Hepatic stellate cell (primary cell): ENCODE results near the gene PRKCE.

Experiments
- DNase-seq: peaks from one replicate; pipeline ENCODE4 v3.0.0; 2011; ENCODE audit warnings: low spot score

The PRKCE gene

DNA sequence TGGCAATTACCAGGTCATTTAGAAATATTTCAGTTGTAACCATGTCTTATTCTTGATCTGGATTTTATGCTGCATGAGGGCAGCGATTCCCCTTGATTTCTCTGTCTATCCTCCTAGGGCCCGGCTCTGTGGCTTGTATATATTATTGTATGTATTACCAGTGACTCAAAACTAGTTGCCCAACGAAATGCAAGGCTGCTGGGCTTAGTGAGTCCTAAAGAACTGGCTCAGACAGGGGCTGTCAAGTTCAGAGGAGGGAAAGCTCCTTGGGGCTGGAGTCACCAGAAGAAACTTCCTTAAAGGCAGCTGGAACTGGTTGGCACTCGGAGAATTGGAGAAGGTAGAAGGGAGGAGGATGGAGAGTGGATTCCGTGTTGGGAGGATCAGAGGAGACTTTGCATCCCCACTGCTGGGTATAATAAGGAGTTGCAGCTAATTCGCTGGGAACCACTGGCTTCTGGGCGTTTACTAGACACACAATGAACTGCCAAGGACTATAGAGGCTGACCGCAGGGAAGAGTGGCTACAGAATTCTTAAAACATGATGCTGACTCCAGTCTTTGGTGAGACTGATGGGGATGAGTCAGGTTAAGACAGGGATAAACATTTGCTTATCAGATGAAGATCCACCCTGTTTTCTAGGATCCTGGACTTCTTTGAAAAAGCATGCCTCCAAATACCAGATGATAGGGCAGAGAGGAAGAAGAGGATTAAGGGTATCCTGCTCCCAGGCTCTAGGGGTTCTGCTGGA is 104.3 kb downstream of the PRKCE start:
- DNase-seq, result peak; percentile 23

DNA sequence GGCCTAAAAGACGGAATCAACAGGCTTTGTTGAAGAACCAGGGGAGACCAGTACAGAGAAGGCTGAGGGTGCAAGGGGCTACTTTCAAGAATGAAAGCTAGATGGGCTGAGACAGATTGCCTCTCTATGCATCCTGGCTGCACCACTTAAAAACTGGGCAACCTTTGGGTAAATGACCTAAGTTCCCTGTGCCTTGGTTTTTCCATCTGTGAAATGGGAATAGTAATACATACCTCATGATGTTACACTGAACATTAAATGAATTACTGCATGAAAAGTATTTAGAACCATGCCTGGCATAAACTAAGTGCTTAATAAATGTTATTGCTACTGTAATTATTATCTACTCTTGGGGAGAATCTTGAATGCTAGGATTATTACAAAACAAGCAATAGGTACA is 106.5 kb downstream of the PRKCE start:
- DNase-seq, result no peak

DNA sequence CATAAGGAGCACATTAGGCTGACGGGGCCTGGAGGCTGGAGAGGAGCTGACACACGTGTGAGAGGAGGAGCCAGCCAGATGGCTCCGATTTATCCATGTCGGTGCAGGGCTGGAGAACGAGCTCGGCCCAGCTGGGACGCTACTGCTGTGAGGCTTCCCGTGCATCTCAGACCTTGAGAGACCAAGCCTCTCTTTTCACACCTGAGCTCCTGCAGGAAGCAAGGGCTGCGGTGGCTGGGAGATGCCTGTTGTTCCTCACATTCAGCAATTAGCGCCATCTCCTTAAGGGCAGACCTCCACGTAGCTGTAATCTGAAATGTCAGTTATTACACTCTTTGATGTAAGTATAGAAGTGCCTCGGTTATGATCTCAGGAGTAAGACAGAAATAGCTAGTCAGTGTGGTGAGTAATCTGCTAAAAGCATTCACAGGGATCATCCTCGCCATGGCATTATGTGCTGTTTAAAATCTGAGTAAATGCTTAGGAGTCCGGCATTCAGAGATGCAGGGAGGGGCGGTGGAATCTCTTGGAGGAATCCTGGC is 107.9 kb downstream of the PRKCE start:
- DNase-seq, result peak; percentile 47

DNA sequence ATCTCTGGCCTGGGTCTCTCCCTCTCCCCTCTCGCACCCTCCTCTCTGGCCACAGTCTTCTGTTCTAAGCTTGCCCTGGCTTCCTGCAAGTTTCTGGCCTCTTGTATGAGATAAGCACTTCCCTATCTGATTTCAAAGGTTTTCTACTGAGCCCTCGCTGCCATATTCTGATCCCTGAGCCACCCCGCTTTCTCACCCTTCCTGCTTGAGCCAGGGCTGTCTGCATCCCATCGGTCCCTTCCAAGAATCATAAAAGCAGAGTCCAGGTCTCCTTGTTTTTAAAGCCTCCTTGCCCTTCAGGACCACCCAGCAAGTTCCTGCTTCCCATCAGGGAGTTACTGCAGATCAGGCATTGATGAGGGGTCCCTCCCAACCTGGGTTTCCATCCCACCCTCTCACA is 110.2 kb downstream of the PRKCE start:
- no peak for DNase-seq

DNA sequence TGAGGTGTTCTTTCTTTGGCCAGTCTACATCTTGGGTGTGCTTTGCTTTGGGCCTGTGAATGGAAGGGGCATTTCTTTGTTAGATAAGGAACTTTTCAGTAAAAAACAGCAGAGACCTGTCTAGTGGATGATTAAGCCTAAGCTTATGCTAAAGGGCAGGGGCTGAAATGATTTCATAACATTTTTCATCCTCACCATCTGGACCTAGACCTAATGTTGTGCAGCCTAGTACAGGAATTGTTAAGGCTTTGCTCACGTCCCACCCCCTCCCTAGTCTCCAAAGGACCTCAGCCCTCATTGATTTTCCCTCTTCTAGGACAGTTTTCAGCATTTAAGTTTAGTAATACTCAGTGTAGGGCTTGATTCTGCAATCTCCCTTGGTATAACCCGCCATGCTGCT is 111.8 kb downstream of the PRKCE start:
- DNase-seq, result no peak

DNA sequence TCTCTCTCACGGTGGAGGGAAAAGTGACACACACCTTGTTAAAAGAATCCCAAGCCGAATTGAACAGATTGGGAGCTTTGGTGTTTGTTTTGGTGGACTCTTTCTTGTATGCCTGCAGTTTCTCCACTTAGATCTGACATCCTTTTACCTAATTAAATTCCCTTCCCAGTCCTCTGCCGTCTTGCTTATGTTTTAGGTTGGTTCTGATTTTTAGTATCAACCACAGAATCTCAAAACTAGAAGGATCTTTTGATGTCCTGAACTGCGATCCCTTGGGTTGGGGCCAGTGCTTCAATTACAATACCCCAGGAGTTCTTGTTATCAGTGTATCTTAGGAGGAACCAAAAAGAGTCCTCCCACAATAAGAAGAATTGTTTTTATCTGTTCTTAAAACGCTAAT is 112.3 kb downstream of the PRKCE start:
- DNase-seq, result no peak

DNA sequence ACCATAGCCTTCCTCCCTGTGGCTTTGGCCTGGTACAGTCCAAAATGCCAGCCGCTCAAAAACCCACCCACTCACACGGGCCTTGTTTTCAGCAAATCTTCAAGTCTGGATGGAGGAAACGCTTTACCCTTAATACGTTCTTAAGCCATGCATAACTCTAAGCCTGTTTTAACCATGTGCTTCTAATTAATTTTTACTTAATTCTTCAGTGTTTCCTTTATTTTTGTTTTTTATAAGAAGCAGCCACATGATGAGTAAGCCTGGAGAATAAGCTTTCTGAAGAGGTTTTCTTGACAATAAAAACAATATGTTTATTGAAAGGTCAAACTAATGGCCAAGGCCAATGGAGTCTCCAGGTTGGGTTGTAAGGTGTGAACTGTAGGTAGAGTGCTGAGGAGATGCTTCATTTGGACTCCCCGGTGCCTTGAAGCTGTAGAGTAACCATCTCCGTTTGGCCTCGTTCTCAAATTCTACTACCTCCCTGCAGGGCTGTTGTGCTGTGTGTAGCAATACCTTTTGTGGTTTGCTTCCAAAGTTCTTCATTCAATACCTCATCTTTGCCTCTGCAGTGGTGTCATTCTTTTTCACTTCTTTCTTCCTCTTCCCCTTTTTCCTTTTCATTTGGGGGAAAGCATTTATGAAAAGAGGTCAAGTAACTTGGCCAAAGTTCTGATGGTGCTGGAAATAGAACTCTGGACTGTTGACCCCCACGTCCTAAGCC is 113.7 kb downstream of the PRKCE start:
- no peak for DNase-seq

DNA sequence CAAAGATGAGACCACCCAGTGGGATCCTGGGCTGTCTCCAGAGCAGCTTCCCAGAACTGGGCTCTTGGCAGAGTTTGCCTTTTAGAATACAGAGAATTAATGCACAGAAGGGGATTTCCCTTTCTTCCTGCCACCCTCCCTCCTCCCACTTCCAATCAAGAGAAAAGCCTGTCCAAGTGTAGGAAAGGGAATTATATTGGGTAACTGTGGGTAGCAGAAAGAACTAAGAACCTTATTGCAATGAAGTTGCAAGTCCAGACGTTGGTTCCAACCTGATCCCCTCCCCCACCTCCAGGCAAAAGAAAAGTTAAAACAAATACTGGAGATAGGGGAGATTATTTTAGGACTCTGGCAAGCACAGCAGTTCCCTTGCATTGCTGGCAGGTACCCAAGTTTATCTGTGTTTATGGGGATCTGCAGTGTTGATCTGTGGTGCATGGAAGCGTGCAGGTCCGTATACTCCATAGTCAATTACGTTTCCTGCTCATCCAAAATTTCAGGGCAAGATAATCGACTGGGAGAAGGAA is 114.3 kb downstream of the PRKCE start:
- no peak for DNase-seq

DNA sequence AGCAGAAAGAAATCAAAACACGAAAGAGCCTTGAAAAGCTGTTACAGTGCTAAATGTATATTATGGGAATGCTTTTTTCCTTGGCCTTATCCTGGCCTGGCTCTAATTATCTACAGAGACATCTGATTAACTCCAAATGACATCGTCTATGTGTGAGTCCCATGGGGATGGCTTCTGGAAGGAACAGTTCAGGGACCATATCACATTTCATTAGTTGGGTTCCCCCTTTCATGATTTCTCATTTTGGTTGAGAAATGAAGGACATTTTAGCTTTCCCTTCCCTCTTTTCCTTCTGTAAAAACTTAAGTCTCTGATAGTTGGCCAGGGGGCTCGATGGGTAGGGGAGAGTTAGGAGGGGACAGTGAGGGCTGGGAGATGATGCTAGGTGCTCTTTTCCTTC is 116.7 kb downstream of the PRKCE start:
- DNase-seq, result no peak

DNA sequence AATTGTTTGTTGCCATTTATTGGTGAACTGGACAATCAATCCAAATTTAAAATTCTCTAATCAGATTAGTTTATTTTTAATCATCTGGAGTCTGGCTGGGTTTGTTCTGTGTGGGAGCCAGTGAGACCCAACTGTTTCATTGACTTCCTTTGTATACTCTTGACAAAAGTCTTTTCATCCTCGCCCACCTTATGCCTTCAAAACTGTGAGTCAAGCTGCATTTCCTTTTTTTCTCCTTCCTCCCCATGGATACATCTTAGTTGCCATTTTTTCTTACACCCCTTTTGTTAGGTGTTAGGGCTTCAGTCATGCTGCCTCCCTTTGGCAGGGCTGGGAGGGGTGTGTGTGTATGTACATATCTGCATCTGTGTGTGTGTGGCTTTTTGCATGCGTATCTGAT is 117.6 kb downstream of the PRKCE start:
- no peak for DNase-seq

DNA sequence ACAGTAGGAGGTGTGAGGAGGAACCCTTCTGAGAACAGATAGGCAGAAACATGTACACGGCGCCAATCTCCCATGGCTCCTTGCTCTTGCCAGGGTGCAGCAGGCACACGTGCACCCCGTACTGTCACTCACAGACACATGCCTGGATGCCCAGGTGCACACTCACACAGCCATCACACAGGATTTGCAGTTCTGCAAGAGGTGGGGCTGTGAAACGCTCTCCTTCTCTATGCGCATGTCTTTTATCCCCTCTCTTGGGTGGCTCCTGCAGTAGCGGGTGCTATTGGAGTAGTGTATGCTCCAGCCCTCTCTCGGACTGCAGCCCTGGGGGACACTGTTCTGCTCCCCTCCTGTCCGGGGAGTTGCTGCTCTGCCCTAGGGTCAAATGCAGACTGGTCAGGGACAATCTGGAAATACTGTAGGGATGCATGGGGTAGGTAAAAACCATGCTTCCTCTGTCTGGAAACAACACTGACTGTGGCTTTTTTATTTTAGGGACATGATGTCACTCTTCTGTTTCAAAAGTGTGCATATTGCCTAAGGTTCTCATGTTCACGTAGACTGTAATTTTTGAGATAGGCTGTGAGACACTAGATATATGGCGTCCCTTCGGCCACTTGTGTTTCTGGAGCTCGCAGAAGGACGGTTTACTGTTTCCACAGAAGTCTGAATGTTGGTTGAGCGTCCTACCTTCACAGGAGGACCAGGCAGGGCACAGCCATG is 118.5 kb downstream of the PRKCE start:
- no peak for DNase-seq

DNA sequence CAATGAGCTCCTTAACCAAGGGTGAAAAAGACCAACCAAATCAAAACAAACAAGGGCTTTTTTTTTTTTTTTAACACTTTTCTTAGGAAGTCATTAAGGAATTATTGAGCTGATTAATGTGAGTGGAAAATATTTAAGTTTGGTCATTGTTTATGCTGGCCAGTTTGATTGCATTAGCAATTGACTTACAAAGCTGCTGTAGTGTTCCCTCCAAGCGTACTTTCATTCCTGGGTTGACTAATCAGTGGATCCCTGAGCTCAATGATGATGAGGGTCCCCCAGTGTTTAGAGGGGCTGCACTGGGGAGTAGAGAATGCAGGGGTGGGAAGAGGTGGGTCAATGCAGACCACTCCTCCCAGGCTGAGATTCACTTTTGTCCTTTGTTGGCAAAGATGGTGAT is 119.3 kb downstream of the PRKCE start:
- DNase-seq, result no peak

DNA sequence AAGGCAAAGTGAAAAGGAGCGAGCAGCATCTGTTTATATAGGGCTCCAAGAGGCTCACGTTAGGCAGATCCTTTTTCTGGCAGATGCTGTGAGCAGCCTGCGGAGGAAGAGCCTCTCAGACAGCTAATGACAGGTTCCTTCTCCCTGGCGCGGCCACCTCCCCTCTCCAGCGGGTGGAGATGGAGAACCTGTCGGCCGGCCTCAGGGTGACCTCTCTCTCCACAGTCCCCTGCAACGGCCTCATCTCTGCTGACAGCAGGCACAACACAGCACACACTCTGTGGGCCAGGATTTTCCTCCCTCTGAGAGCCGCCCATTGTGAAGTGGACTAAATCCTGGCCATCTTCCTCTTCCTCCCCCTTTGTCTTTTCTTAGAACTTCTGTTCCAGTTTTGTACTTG is 119.8 kb downstream of the PRKCE start:
- DNase-seq, result no peak

DNA sequence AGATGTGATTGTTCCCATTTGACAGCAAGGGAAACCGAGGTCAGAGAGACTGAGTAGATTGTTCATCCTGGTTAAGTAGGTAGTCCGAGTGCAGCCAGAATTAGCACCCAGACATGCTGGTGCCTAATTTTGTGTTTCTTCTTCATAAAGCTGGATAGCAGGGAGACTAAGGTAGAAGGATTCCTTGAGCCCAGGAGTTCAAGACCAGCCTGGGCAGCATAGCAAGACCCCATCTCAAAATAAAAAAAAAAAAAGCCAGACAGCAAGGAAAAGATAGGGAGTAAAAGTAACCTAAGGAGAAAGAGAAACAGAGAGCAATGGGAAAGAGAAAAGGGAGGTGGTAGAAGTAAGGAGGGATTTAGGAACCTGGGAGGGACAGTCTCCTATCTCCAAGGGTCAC is 120.6 kb downstream of the PRKCE start:
- DNase-seq, result no peak

DNA sequence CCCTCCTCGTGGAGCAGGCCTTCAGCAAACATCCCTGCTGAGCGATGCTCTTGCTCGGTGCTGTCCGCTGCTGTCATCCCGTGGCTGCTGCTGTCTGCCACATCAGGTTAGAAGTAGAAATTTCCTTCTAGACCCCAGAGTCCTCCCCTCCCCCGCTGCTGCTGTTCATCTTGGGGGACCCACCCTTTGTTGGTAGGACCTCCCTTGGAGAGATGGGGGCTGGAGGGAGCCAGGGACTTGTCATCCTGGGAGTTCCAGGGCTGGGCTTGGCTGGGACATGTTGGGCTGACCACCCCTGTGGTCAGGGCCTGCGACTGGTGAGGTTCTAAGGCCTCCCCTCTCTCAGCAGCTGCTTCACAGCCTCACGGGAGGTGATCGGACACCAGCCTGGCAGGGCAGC is 122.4 kb downstream of the PRKCE start:
- DNase-seq, result no peak

DNA sequence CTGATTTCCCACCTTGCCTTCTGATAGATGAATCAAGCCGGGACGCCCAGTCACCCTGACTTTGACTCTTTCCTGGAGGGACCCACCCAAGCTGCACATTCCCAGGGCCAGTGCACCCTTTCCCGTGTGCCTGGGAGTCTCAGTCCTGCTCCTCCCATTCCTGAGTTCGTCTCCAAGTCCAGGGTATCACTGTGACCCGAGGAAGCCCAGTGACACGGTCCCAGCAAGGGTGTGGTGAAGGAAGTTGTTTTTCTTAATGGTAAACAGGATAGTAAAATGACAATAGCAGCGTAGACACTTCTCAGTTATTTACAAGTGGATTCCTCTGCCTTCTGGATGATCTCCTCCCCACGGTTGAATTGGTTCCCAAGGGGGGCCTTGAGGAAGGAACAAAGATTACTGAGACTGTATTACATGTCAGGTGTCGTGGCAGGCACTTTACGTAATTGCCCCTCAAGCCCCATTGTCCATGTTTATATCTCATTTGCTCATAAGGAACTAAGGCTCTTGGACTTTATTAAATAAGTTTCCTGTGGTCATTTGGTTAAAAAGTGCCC is 123.3 kb downstream of the PRKCE start:
- no peak for DNase-seq

DNA sequence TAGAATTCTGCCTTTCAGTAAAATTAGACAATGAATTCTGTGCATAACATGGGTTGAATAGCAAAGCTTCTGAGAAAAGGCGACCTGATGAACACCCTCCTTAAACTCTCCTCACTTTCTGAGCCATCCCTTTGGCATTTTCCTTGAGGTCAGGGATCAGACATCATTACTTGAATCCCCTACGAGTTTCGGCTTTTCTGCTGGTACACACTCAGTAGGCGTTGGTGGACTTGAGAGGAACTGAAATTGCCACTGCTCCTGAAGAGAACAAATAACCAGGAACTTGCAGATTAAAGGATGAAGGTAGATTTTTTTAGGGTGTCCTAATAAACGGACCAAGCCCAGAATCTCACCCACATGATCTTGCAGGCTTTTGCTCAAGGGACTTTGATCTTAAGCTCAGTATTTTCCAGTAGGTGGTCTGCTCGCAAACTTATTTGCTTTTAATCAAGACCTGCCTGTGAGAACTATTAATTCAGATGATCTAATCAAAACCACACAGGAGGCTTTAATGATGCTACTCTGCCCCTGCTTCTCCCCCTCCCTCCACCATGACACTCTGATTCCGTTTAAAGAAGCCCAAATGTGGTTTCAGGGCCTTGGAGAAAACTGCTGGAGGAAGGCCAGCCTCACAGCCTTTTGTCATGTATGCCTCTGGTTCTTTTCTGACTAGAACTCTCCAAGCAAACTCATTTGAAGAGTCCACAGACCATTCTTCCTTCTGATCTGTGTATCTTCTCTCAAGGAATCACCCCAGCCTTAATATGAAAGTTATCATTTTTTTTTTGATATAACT is 124.9 kb downstream of the PRKCE start:
- no peak for DNase-seq

DNA sequence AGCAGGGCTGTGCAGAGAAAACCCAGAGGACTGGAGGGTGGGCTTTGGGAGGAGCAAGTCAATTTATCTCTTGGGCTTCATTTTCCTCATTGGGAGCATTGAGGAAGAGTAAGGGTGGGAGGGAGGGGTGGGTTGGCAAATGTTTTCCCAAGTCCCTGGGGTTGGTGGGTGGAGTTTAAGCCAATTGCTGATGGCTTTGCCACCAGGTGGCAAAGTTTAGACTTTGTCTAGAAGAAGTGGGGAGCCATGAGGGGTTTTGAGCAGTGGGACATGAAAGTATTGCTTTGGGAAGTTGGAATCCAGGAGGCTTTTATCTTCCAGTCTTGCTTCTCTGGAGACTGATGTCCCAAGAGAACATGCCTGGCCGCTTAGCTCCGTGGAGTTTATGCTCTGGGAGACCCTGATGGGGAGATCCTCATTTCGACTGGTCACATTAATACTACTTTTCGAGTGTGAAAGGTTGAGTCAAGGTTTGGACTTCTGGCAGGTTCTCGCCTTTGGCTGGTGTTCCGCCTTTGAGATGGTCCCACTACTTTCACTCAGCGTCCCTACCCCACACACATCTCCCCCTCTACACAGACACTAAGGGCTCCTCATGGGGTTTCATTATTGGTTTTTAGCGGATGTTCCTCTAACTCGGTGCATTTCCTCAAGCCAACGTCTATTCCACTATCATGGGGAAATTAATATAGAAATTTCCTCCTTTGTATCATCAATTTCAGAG is 126.7 kb downstream of the PRKCE start:
- DNase-seq, result no peak

DNA sequence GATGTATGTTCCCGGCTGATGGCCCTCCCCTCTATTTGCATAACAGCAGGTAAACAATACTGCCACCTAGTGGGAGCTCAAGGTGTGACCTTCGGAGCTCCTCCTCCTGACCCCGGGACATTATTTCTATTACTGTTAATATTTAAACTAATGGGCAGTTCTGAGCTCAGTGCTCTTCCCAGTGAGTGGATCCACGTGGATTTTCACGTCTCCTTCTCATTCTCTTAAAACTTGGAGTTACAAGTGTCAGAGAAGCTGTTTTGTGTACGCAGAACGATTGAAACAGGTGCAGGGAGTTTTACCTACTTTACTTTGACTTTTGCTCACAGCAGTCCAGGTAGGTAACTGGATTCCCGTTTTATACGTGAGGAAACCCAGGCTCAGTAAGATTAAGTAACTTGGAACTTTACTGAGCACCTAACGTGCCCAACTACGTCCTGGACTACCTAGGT is 127.3 kb downstream of the PRKCE start:
- DNase-seq, result peak; percentile 71

DNA sequence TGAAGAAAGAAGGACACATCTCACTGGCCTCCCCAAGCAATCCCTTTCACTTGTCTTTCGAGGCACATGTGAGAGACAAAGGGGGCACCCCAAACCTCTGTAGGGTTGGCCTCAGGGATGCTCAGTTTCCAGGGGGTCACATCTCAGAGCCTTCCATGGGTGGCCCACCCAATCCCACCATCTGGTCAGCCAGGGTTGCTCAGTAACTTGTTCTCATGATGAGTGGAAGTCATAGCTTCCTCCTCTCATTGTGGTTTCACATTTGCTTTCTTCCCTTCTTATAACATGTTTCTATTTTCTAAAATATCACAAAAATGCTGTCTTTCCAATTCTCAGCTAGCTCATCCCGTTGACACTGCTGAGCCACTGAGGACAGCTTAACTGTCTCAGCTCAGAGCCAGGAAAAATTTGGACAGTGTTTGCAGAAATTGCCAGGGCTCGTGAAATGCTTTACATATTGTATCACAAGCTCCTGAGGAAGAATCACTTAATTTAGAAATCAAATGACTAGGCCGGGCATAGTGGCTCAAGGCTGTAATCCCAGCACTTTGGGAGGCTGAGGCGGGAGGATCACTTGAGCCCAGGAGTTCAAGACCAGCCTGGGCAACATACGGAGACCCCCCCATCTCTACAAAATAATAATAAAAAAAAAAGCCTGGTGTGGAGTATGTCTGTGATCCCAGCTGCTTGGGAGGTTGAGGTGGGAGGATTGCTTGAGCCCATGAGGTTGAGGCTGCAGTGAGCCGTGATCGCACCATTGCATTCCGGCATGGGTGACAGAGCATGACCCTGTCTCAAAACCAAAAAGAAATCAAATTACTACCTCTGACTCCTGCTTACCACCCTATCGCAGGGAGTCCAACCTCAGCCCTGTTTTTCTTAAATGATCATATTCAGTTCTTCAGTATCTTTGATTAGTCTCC is 129.3 kb downstream of the PRKCE start:
- DNase-seq, result no peak
